HG03520 (cell line): ENCODE measurements around the gene PHLPP2.
"Not testable (repeated sequence)": the region's sequence is repeated elsewhere in the genome, so short reads cannot be mapped to it uniquely, and the experiment has no call there.

Source experiments
- ATAC-seq: cut with Tn5 transposase; IDR thresholded peaks from one replicate; pipeline ENCODE4 v1.9.1; 2021; ENCODE audit warnings: mild to moderate bottlenecking, moderate library complexity; ENCODE audit not compliant: unreplicated experiment

PHLPP2 gene

GRCh38 chr16:71723537-71724319 lies 773 bp downstream of the PHLPP2 start:
- ATAC-seq: peak; percentile 75

- ATAC-seq: peak; percentile 18
These were observed 1.5 kb downstream of the PHLPP2 start for GRCh38 chr16:71722801-71723536.

GRCh38 chr16:71721066-71721740 lies 3.3 kb downstream of the PHLPP2 start:
- ATAC-seq: no peak

GRCh38 chr16:71712501-71712900 lies 12.0 kb downstream of the PHLPP2 start:
- no peak for ATAC-seq

- no peak for ATAC-seq
These were observed 12.7 kb downstream of the PHLPP2 start for GRCh38 chr16:71711789-71712188.

- ATAC-seq: no peak
These were observed 15.2 kb downstream of the PHLPP2 start for GRCh38 chr16:71709229-71709781.

- no peak for ATAC-seq
These were observed 15.8 kb downstream of the PHLPP2 start for GRCh38 chr16:71708696-71709095.

- ATAC-seq: no peak
These were observed 17.3 kb downstream of the PHLPP2 start for GRCh38 chr16:71707199-71707598.

GRCh38 chr16:71706046-71706445 lies 18.5 kb downstream of the PHLPP2 start:
- no peak for ATAC-seq

GRCh38 chr16:71703333-71703732 lies 21.2 kb downstream of the PHLPP2 start:
- ATAC-seq: no peak

GRCh38 chr16:71700831-71701230 lies 23.7 kb downstream of the PHLPP2 start:
- ATAC-seq: no peak

- ATAC-seq: no peak
These were observed 26.0 kb downstream of the PHLPP2 start for GRCh38 chr16:71698491-71698890.

GRCh38 chr16:71693164-71693563 lies 31.3 kb downstream of the PHLPP2 start:
- ATAC-seq: no peak

- ATAC-seq: no peak
These were observed 34.6 kb downstream of the PHLPP2 start for GRCh38 chr16:71689901-71690300.

- ATAC-seq: no peak
These were observed 36.6 kb downstream of the PHLPP2 start for GRCh38 chr16:71687861-71688260.

GRCh38 chr16:71684280-71684679 lies 40.2 kb downstream of the PHLPP2 start:
- ATAC-seq: not testable (repeated sequence)

- no peak for ATAC-seq
These were observed 43.1 kb downstream of the PHLPP2 start for GRCh38 chr16:71681360-71681759.

GRCh38 chr16:71676236-71676635 lies 48.3 kb downstream of the PHLPP2 start:
- no peak for ATAC-seq

- ATAC-seq: no peak
These were observed 49.1 kb downstream of the PHLPP2 start for GRCh38 chr16:71675380-71675779.

GRCh38 chr16:71674229-71674628 lies 50.3 kb downstream of the PHLPP2 start:
- no peak for ATAC-seq

- ATAC-seq: no peak
These were observed 50.9 kb downstream of the PHLPP2 start for GRCh38 chr16:71673582-71673973.
